ENCODE data around the gene C9orf153. TPM values are rescaled to one million over a fixed set of nuclear protein-coding genes. Genes with fewer than 3 reads are reported as not detected.

C9orf153 gene
- total and polyA plus RNA-seq, 2 of the 13 experiments (the other 11 are each of a cell fraction or from before 2014, with no cell fraction given): 0.17 to 0.44 TPM

GRCh38 chr9:86282077-86282978 is 22.9 kb upstream of the C9orf153 start, which contains the start of gene ISCA1 (continued):
- TF ChIP-seq ZNF704 (CRISPR knock-in tag; IDR thresholded peaks at IDR 0.05; ENCODE audit: borderline replicate concordance) (no peak; the same call in none of the 2 replicates), MEF2D (CRISPR knock-in tag; IDR thresholded peaks at IDR 0.05) (0 out of 2 replicates have a peak, but pooled peaks have one; percentile 22), NR1H2 (CRISPR knock-in tag; IDR thresholded peaks at IDR 0.05; ENCODE audit: borderline replicate concordance, low read depth) (no peak), ZNF30 (CRISPR knock-in tag; IDR thresholded peaks at IDR 0.05) (no peak), SALL2 (CRISPR knock-in tag; IDR thresholded peaks at IDR 0.05) (peak; percentile 43; the same call in 1 of the 2 replicates), ZNF503 (CRISPR knock-in tag; IDR thresholded peaks at IDR 0.05) (peak; percentile 55; the same call in 1 of the 2 replicates), ZNF772 (CRISPR knock-in tag; IDR thresholded peaks at IDR 0.05) (peak; percentile 79; the same call in 1 of the 2 replicates), TBP (CRISPR knock-in tag; IDR thresholded peaks at IDR 0.05) (0 out of 2 replicates have a peak, but pooled peaks have one; percentile 23), SP2 (CRISPR knock-in tag; IDR thresholded peaks at IDR 0.05) (peak; percentile 75), ZBTB42 (CRISPR knock-in tag; IDR thresholded peaks at IDR 0.05) (peak; percentile 78), ZNF530 (CRISPR knock-in tag; IDR thresholded peaks at IDR 0.05; ENCODE audit: low read depth) (no peak), ZMAT3 (CRISPR knock-in tag; conservative IDR thresholded peaks at IDR 0.05) (peak; percentile 67), ZNF335 (CRISPR knock-in tag; IDR thresholded peaks at IDR 0.05) (no peak), SIN3A (IDR thresholded peaks at IDR 0.05; ENCODE audit: borderline replicate concordance, low read depth, low read length) (peak; percentile 40; the same call in 1 of the 2 replicates), HMGA1 (CRISPR knock-in tag; conservative IDR thresholded peaks at IDR 0.05) (no peak), TARDBP (CRISPR knock-in tag; IDR thresholded peaks at IDR 0.05) (no peak), ZNF33A (CRISPR knock-in tag; IDR thresholded peaks at IDR 0.05; ENCODE audit: borderline replicate concordance) (peak; percentile 97), ZC3H13 (CRISPR knock-in tag; IDR thresholded peaks at IDR 0.05) (no peak)
